Neuronal stem cell (in vitro differentiated cells): ENCODE data around the gene FOXP1.

ENCODE experiments used
- DNase-seq: peaks from one replicate; pipeline ENCODE4 v3.0.0-alpha.2; 2013; ENCODE audit warnings: low spot score
- H2AFZ ChIP-seq: one replicate; pipeline ENCODE4 v1.6.1; 2013; ENCODE audit warnings: mild to moderate bottlenecking, low read length, inconsistent platforms
- H2AK5ac ChIP-seq: 2 replicates; pipeline ENCODE4 v1.6.1; 2013; ENCODE audit warnings: low read depth, mild to moderate bottlenecking, inconsistent platforms, low read length, moderate library complexity, mixed read lengths
- H2BK120ac ChIP-seq: 2 replicates; pipeline ENCODE4 v1.6.1; 2013; ENCODE audit warnings: low read depth, mild to moderate bottlenecking, inconsistent platforms, low read length, moderate library complexity, mixed read lengths
- H2BK12ac ChIP-seq: one replicate; pipeline ENCODE4 v1.6.1; 2013; ENCODE audit warnings: low read length, inconsistent platforms
- H2BK15ac ChIP-seq: 2 replicates; pipeline ENCODE4 v1.6.1; 2013; ENCODE audit warnings: mild to moderate bottlenecking, low read length, inconsistent platforms, mixed read lengths
- H2BK5ac ChIP-seq: one replicate; pipeline ENCODE4 v1.6.1; 2013; ENCODE audit warnings: inconsistent platforms, mild to moderate bottlenecking, low read length, moderate library complexity
- H3K14ac ChIP-seq: one replicate; pipeline ENCODE4 v1.6.1; 2013; ENCODE audit warnings: low read length, inconsistent platforms
- H3K18ac ChIP-seq: 2 replicates; pipeline ENCODE4 v1.6.1; 2013; ENCODE audit warnings: low read length, inconsistent platforms
- H3K23ac ChIP-seq: 2 replicates; pipeline ENCODE4 v1.6.1; 2013; ENCODE audit warnings: low read depth, mild to moderate bottlenecking, mixed read lengths, low read length, inconsistent platforms; ENCODE audit not compliant: poor library complexity
- H3K27ac ChIP-seq: replicated peaks from 3 replicates; pipeline ENCODE4 v1.5.1; 2013; ENCODE audit warnings: low read length, inconsistent platforms
- H3K27me3 ChIP-seq, 3 experiments: 2 replicates each; pipeline ENCODE4 v1.6.1; 2013; ENCODE audit warnings: low read length in 3 of 3, mild to moderate bottlenecking in 2 of 3, inconsistent platforms in 1 of 3, low read depth in 1 of 3, mixed read lengths in 1 of 3, moderate library complexity in 1 of 3; ENCODE audit not compliant: control insufficient read depth in 3 of 3, insufficient read depth in 3 of 3
- H3K36me3 ChIP-seq, 2 donors: replicated peaks in 1 of 2; 2 replicates each; pipeline ENCODE4 v1.6.1; 2013; ENCODE audit warnings: low read length in 2 of 2; ENCODE audit not compliant: control insufficient read depth in 2 of 2, insufficient read depth in 2 of 2
- H3K4ac ChIP-seq: 2 replicates; pipeline ENCODE4 v1.6.1; 2013; ENCODE audit warnings: inconsistent platforms, mild to moderate bottlenecking, low read length, moderate library complexity
- H3K4me1 ChIP-seq, 2 donors: 1 replicate in 1 of 2; 2 replicates in 1 of 2; pipeline ENCODE4 v1.6.1; 2013; ENCODE audit warnings: low read length in 2 of 2, low read depth in 1 of 2; ENCODE audit not compliant: control insufficient read depth in 2 of 2, insufficient read depth in 1 of 2
- H3K4me2 ChIP-seq: one replicate; pipeline ENCODE4 v1.6.1; 2013; ENCODE audit warnings: mild to moderate bottlenecking, low read length, inconsistent platforms; ENCODE audit not compliant: insufficient read depth, poor library complexity, severe bottlenecking
- H3K4me3 ChIP-seq, 2 donors: 2 replicates each; pipeline ENCODE4 v1.5.1; 2013; ENCODE audit warnings: low read length in 2 of 2, mild to moderate bottlenecking in 2 of 2, inconsistent platforms in 1 of 2, moderate library complexity in 1 of 2
- H3K79me1 ChIP-seq: one replicate; pipeline ENCODE4 v1.6.1; 2013; ENCODE audit warnings: low read depth, mild to moderate bottlenecking, inconsistent platforms, low read length, moderate library complexity
- H3K9ac ChIP-seq: one replicate; pipeline ENCODE4 v1.6.1; 2013; ENCODE audit warnings: mild to moderate bottlenecking, low read depth, low read length, inconsistent platforms; ENCODE audit not compliant: poor library complexity
- H3K9me3 ChIP-seq, 2 donors: replicated peaks in 1 of 2; 2 replicates each; pipeline versions ENCODE3 to v1.6.1; 2013; ENCODE audit warnings: low read length in 2 of 2, mild to moderate bottlenecking in 2 of 2, inconsistent platforms in 1 of 2, low read depth in 1 of 2, mixed read lengths in 1 of 2, moderate library complexity in 1 of 2; ENCODE audit not compliant: control insufficient read depth in 2 of 2, insufficient read depth in 1 of 2
- H4K8ac ChIP-seq: one replicate; pipeline ENCODE4 v1.6.1; 2013; ENCODE audit warnings: low read depth, mild to moderate bottlenecking, inconsistent platforms, low read length, moderate library complexity
- H4K91ac ChIP-seq: one replicate; pipeline ENCODE4 v1.6.1; 2013; ENCODE audit warnings: low read length, low read depth, mild to moderate bottlenecking, inconsistent platforms; ENCODE audit not compliant: poor library complexity
- WGBS, 2 donors: extraction: QIAGEN DNeasy Blood & Tissue Kit; methylation state at CpG; one replicate each; pipeline ENCODE4 v1.1.7; 2013; ENCODE audit warnings: missing lambda C conversion rate in 2 of 2, mixed read lengths in 1 of 2; ENCODE audit not compliant: insufficient read length in 2 of 2, insufficient replicate concordance in 1 of 2; ENCODE audit errors: extremely low coverage in 2 of 2; 5-methylcytosine and 5-hydroxymethylcytosine counted together

FOXP1 gene

DNA sequence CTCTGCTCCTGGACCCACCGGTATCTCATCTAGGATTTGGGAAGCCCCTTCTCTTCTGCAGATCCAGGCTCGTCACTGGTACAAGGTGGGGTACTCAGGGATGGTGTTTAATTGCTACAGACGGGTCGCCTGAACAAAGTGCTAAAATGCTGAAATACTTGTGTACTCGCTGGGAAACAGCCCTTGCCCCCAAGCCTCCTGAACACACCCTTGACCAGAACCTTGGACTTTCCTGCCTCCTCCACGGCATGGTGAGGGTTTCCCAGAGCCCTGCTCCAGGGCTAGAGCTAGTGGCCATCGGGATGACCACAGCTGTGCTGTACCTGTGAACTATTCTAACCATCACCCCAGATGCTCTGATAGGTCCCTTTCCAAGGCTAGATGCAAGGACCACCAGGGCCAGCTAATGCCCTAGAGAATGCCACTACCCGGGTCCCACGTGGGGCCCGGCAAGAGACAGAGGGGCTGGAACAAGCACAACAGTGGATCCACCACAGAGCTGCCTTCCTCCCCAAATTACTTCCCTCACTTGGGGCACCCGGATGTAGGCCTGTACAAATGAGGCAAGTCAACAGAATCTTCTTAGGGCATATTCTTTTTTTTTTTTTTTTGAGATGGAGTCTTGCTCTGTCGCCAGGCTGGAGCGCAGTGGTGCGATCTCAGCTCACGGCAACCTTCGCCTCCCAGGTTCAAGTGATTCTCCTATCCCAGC lies 267.3 kb downstream of the FOXP1 start:
- H2BK120ac ChIP-seq: no peak overlapping the region
- H3K27ac ChIP-seq: no peak overlapping the region
- peak overlapping the region; percentile 2 for H3K23ac ChIP-seq
- DNase-seq: no peak
- peaks cover 6% of the 10 kb centered on the region for H3K79me1 ChIP-seq
- H3K18ac ChIP-seq: no peak overlapping the region
- no peak overlapping the region for H3K14ac ChIP-seq
- no peak overlapping the region for H3K9ac ChIP-seq
- no peaks in the 10 kb centered on the region for H3K9me3 ChIP-seq
- H3K4ac ChIP-seq: no peak overlapping the region
- no peak overlapping the region for H2BK5ac ChIP-seq
- no peak overlapping the region for H2BK12ac ChIP-seq
- H3K27me3 ChIP-seq: no peaks in the 10 kb centered on the region
- peaks cover 0 to 3% of the 10 kb centered on the region in 2 donors for H3K4me1 ChIP-seq
- no CpG with 5 or more reads among the region's 16 CpGs for WGBS, 2 donors
- H4K91ac ChIP-seq: no peak overlapping the region
- peak overlapping the region; percentile 25 for H2AK5ac ChIP-seq
- no peaks in the 10 kb centered on the region for H3K36me3 ChIP-seq
- H2BK15ac ChIP-seq: no peak overlapping the region
- H4K8ac ChIP-seq: no peak overlapping the region
- no peak overlapping the region for H3K4me2 ChIP-seq
- H2AFZ ChIP-seq: no peak overlapping the region
- no peak overlapping the region for H3K4me3 ChIP-seq

DNA sequence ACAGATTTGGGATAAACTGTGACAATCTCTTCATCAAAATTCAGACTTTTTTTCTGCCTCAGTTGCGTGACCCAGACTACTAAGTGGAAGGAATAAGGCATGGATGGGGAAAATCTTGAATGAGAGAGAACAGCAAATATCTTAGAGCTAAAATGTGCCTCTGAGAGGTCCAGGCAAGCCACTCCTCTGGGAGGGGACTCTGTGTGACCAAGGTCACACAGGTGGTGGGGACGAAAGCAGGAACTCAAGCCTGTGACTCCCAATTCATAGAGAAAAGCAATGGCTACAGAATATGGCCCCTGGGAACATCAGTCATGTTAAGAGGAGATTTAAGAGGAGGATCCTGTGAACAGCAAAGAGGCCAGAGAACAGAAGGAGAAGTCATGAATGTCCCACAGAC lies 268.1 kb downstream of the FOXP1 start:
- H2BK12ac ChIP-seq: no peak overlapping the region
- H2BK15ac ChIP-seq: no peak overlapping the region
- no peak overlapping the region for H4K8ac ChIP-seq
- no peak overlapping the region for H3K4me2 ChIP-seq
- H3K79me1 ChIP-seq: peaks cover 8% of the 10 kb centered on the region
- no peak overlapping the region for H3K23ac ChIP-seq
- no peak for DNase-seq
- H3K9ac ChIP-seq: no peak overlapping the region
- H3K27me3 ChIP-seq: no peaks in the 10 kb centered on the region
- H3K9me3 ChIP-seq: no peaks in the 10 kb centered on the region
- WGBS, 2 donors: no CpG with 5 or more reads among the region's 2 CpGs
- H3K4me1 ChIP-seq: peaks cover 0 to 3% of the 10 kb centered on the region in 2 donors
- H3K4ac ChIP-seq: no peak overlapping the region
- no peak overlapping the region for H3K4me3 ChIP-seq
- no peak overlapping the region for H2AK5ac ChIP-seq
- H3K27ac ChIP-seq: no peak overlapping the region
- no peak overlapping the region for H4K91ac ChIP-seq
- no peak overlapping the region for H3K18ac ChIP-seq
- H2BK5ac ChIP-seq: no peak overlapping the region
- H2BK120ac ChIP-seq: no peak overlapping the region
- H3K36me3 ChIP-seq: no peaks in the 10 kb centered on the region
- no peak overlapping the region for H2AFZ ChIP-seq
- H3K14ac ChIP-seq: no peak overlapping the region

DNA sequence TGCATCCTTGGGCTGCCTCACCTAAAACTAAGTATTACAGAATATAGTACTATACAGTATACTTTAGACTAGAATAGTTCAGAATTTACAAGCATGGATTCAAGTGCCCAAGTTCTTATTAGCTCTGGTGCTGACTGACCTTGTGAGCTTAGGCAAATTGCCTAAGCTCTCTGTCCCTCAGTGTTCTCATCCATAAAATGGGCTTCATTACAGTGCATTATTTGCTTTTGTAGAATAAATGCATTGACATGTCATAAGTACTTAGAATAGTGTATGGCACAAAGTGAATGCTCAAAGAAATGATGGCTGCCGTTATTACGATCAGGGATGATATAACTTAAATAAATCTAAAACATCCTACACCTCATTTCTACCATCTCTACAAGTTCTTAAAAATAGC lies 269.7 kb downstream of the FOXP1 start:
- Histone ChIP-seq H3K9ac (no peak overlapping the region), H3K23ac (no peak overlapping the region), H3K27me3 (no peaks in the 10 kb centered on the region), H2AFZ (no peak overlapping the region), H2AK5ac (no peak overlapping the region), H3K18ac (no peak overlapping the region), H3K14ac (no peak overlapping the region), H3K4me1 (no peaks in the 10 kb centered on the region), H3K4me2 (no peak overlapping the region), H2BK15ac (no peak overlapping the region), H3K4ac (no peak overlapping the region), H3K27ac (no peak overlapping the region), H2BK12ac (no peak overlapping the region), H3K79me1 (peaks cover 1% of the 10 kb centered on the region), H3K9me3 (no peaks in the 10 kb centered on the region), H2BK5ac (no peak overlapping the region), H4K91ac (no peak overlapping the region), H2BK120ac (no peak overlapping the region), H4K8ac (no peak overlapping the region), H3K36me3 (no peaks in the 10 kb centered on the region), H3K4me3 (no peak overlapping the region)
- no peak for DNase-seq
- no CpG with 5 or more reads among the region's 2 CpGs for WGBS, 2 donors

DNA sequence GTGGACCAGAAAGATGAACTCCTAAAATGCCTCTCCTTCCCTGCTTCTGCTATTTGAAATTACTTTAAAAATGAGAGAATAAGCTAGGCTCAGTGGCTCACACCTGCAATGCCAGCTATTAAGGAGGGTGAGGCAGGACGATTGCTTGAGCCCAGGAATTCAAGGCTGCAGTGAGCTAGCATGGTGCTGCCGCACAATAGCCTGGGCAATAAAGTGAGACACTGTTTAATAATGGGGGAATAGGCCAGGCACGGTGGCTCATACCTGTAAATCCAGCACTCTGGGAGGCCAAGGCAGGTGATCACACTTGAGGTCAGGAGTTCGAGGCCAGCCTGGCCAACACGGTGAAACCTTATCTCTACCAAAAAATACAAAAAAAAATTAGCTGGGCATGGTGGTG lies 271.1 kb downstream of the FOXP1 start:
- no peak overlapping the region for H3K4me2 ChIP-seq
- DNase-seq: no peak
- H2BK120ac ChIP-seq: no peak overlapping the region
- no peak overlapping the region for H3K14ac ChIP-seq
- H2BK15ac ChIP-seq: no peak overlapping the region
- H3K79me1 ChIP-seq: peaks cover 1% of the 10 kb centered on the region
- H3K36me3 ChIP-seq: no peaks in the 10 kb centered on the region
- H3K9ac ChIP-seq: no peak overlapping the region
- no peak overlapping the region for H2AK5ac ChIP-seq
- H3K4me3 ChIP-seq: no peak overlapping the region
- no peak overlapping the region for H4K8ac ChIP-seq
- H3K23ac ChIP-seq: no peak overlapping the region
- H2BK12ac ChIP-seq: no peak overlapping the region
- no peak overlapping the region for H3K18ac ChIP-seq
- no peaks in the 10 kb centered on the region for H3K9me3 ChIP-seq
- H3K4me1 ChIP-seq: peaks cover 0 to 4% of the 10 kb centered on the region in 2 donors
- H3K27me3 ChIP-seq: no peaks in the 10 kb centered on the region
- no peak overlapping the region for H3K4ac ChIP-seq
- no peak overlapping the region for H3K27ac ChIP-seq
- no CpG with 5 or more reads among the region's 5 CpGs for WGBS, 2 donors
- H2BK5ac ChIP-seq: no peak overlapping the region
- no peak overlapping the region for H4K91ac ChIP-seq
- no peak overlapping the region for H2AFZ ChIP-seq
